ENCODE measurements around the gene DOCK1.

DOCK1 gene

GRCh38 chr10:127016331-127016730, 111.1 kb downstream of the DOCK1 start:
- in situ Hi-C loops (cut with HindIII; ENCODE audit: low sequenced_read_pairs) = no loop called here
- no peak for DNase-seq (ENCODE audit: low read depth, low spot score)
- TF ChIP-seq, protein P1, sequence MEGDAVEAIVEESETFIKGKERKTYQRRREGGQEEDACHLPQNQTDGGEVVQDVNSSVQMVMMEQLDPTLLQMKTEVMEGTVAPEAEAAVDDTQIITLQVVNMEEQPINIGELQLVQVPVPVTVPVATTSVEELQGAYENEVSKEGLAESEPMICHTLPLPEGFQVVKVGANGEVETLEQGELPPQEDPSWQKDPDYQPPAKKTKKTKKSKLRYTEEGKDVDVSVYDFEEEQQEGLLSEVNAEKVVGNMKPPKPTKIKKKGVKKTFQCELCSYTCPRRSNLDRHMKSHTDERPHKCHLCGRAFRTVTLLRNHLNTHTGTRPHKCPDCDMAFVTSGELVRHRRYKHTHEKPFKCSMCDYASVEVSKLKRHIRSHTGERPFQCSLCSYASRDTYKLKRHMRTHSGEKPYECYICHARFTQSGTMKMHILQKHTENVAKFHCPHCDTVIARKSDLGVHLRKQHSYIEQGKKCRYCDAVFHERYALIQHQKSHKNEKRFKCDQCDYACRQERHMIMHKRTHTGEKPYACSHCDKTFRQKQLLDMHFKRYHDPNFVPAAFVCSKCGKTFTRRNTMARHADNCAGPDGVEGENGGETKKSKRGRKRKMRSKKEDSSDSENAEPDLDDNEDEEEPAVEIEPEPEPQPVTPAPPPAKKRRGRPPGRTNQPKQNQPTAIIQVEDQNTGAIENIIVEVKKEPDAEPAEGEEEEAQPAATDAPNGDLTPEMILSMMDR (IDR thresholded peaks at IDR 0.05; ENCODE audit: low read depth, low read length) = no peak
- no peak overlapping the region for H3K4me3 ChIP-seq (ENCODE audit: low read depth, low read length)

DNA sequence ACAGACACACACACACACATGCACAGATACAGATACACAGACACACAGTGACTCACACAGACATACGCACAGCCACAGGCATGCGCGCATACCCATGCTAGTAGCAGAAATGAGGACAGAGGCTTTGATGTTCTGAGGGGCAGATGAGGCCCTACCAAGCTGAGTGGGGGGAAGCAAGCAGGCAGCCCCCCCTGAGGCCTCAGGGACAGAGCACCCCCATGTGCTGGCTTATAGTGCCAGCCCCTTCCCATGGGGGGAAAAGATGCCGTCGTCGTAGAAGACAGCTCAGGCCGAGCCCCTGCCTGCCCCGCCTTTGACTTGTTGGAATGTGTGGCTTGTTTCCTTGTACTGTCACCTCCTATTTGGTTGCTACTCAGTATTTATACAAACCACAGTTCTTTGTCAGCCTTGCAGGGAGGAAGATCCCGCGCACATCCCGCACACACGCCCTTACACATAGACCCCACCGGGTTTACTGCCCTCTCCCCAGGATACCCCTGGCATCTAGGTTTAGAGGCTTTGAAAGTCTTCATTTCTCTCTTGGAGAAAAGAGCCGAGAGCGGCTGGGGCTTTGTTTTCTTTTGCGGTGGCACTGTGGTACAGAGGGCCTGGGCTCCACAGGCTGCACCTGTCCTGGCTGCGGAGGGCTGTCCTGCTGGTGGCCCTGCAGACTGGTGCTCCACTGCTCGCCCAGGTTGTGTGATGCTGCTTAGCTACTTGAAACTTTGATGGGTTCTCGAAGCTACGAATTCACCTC, 112.5 kb downstream of the DOCK1 start:
- in situ Hi-C loops (cut with HindIII; ENCODE audit: low sequenced_read_pairs) = no loop called here
- TF ChIP-seq, protein P1 (IDR thresholded peaks at IDR 0.05; ENCODE audit: low read depth, low read length) = no peak
- no peak overlapping the region for H3K4me3 ChIP-seq (ENCODE audit: low read depth, low read length)
- no peak for DNase-seq (ENCODE audit: low read depth, low spot score)

GRCh38 chr10:127018298-127018650, 113.0 kb downstream of the DOCK1 start:
- TF ChIP-seq, protein P1 (IDR thresholded peaks at IDR 0.05; ENCODE audit: low read depth, low read length) = no peak
- no peak for DNase-seq (ENCODE audit: low read depth, low spot score)
- H3K4me3 ChIP-seq (ENCODE audit: low read depth, low read length) = no peak overlapping the region
- in situ Hi-C loops (cut with HindIII; ENCODE audit: low sequenced_read_pairs) = no loop called here

DNA sequence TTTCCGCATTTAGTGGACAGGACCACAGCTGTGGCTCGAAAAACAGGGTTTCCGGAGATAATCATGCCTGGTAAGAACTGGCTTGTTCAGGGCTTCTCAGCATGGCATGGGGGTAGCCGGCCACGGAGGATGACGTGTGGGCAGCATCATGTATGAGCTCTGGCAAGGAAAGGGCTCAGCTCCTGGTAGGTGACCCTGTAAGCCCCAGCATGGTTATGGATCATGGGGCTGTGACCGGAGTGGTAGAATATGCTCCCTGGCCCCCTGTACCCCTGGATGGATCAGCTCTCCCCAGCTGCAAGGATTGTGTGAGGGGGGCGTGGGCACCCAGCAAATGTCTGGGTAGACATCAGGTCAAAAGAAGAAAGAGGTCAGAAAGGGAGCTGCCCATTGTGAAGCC, 113.5 kb downstream of the DOCK1 start:
- H3K4me3 ChIP-seq (ENCODE audit: low read depth, low read length) = no peak overlapping the region
- in situ Hi-C loops (cut with HindIII; ENCODE audit: low sequenced_read_pairs) = no loop called here
- DNase-seq (ENCODE audit: low read depth, low spot score) = no peak
- TF ChIP-seq, protein P1 (IDR thresholded peaks at IDR 0.05; ENCODE audit: low read depth, low read length) = no peak

- TF ChIP-seq, protein P1 (IDR thresholded peaks at IDR 0.05; ENCODE audit: low read depth, low read length) = no peak
- in situ Hi-C loops (cut with HindIII; ENCODE audit: low sequenced_read_pairs) = no loop called here
- no peak for DNase-seq (ENCODE audit: low read depth, low spot score)
- no peak overlapping the region for H3K4me3 ChIP-seq (ENCODE audit: low read depth, low read length)
Measured at GRCh38 chr10:127020260-127020659, 115.0 kb downstream of the DOCK1 start.

GRCh38 chr10:127021801-127022200, 116.6 kb downstream of the DOCK1 start:
- TF ChIP-seq, protein P1 (IDR thresholded peaks at IDR 0.05; ENCODE audit: low read depth, low read length) = no peak
- DNase-seq (ENCODE audit: low read depth, low spot score) = no peak
- H3K4me3 ChIP-seq (ENCODE audit: low read depth, low read length) = no peak overlapping the region
- in situ Hi-C loops (cut with HindIII; ENCODE audit: low sequenced_read_pairs) = no loop called here
